DOHH2 (cell line): ENCODE data around the gene ARFIP1.

ENCODE experiments used
- H3F3A ChIP-seq: fragments of 200-600 bp; sonication (generic), shearing (Covaris generic); 2 replicates; pipeline ENCODE4 v1.6.0; 2016; ENCODE audit warnings: antibody characterized with exemption, mild to moderate bottlenecking; ENCODE audit not compliant: control insufficient read depth, insufficient read depth
- H3K27ac ChIP-seq: fragments of 200-600 bp; sonication (generic); 2 replicates; pipeline ENCODE4 v1.5.1; 2014; ENCODE audit warnings: low read depth, mild to moderate bottlenecking, low read length, moderate library complexity
- H3K27me3 ChIP-seq: fragments of 200-600 bp; sonication (generic); 2 replicates; pipeline ENCODE4 v1.6.1; 2014; ENCODE audit warnings: mild to moderate bottlenecking, low read length, mixed read lengths; ENCODE audit not compliant: control insufficient read depth
- H3K36me3 ChIP-seq: fragments of 200-600 bp; sonication (generic); 2 replicates; pipeline ENCODE4 v1.6.1; 2014; ENCODE audit warnings: mild to moderate bottlenecking, low read length, moderate library complexity, mixed read lengths; ENCODE audit not compliant: control insufficient read depth
- H3K4me1 ChIP-seq: fragments of 200-600 bp; sonication (generic); 2 replicates; pipeline ENCODE4 v1.6.1; 2014; ENCODE audit warnings: mild to moderate bottlenecking, low read length, mixed read lengths; ENCODE audit not compliant: control insufficient read depth
- H3K4me2 ChIP-seq: fragments of 200-600 bp; sonication (generic); 2 replicates; pipeline ENCODE4 v1.6.0; 2014; ENCODE audit warnings: mild to moderate bottlenecking, low read length, moderate library complexity
- H3K4me3 ChIP-seq: fragments of 200-600 bp; sonication (generic); 2 replicates; pipeline ENCODE4 v1.5.1; 2014; ENCODE audit warnings: mild to moderate bottlenecking, low read length, mixed read lengths
- H3K79me2 ChIP-seq: fragments of 200-600 bp; sonication (generic); 2 replicates; pipeline ENCODE4 v1.6.1; 2014; ENCODE audit warnings: mild to moderate bottlenecking, low read length, mixed read lengths; ENCODE audit not compliant: control insufficient read depth
- H3K9me2 ChIP-seq: fragments of 200-600 bp; sonication (generic); replicated peaks from 2 replicates; pipeline ENCODE4 v1.6.1; 2014; ENCODE audit warnings: mild to moderate bottlenecking, low read length, mixed read lengths; ENCODE audit not compliant: control insufficient read depth
- H3K9me3 ChIP-seq: fragments of 200-600 bp; sonication (generic); 2 replicates; pipeline ENCODE4 v1.6.1; 2014; ENCODE audit warnings: antibody characterized with exemption, low read length, mixed read lengths; ENCODE audit not compliant: control insufficient read depth, insufficient read depth
- H4K20me1 ChIP-seq: fragments of 200-600 bp; sonication (generic); 2 replicates; pipeline ENCODE4 v1.6.0; 2014; ENCODE audit warnings: low read depth, mild to moderate bottlenecking, antibody characterized with exemption, low read length, moderate library complexity; ENCODE audit not compliant: control insufficient read depth, insufficient read depth
- EZH2phosphoT487 ChIP-seq: fragments of 200-600 bp; sonication (generic); IDR thresholded peaks from 2 replicates; pipeline ENCODE4 v1.6.1; 2017; ENCODE audit warnings: borderline replicate concordance, mild to moderate bottlenecking, antibody characterized with exemption, low read length, moderate library complexity, mixed read lengths
- TF ChIP-seq, protein P1 (sequence below): fragments of 200-600 bp; sonication (generic); IDR thresholded peaks from one replicate; pipeline ENCODE4 v1.5.1; 2014; ENCODE audit warnings: antibody characterized with exemption, mild to moderate bottlenecking, low read depth, low read length; ENCODE audit not compliant: poor library complexity, severe bottlenecking

The ARFIP1 gene

DNA sequence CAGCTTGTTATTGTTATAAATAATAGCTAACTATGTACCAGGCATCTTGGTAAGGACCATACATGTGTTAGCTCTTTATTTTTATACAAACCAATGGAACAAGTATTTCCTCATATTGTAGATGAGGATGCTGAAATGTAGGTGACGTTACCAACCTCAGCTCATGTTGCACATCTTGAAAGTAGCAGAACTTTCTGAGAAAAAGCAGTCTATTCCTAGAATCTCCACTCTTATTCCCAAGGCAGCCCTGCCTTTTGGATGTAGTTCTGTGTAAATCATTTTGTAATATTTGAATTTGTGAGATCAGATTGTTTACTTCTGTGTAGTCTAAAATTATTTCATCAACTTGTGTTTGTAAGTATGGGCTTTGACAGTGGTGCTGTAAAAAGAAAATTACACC lies 161.7 kb downstream of the ARFIP1 start:
- Histone ChIP-seq H3K27ac (no peak overlapping the region), H3K79me2 (no peaks in the 10 kb centered on the region)

DNA sequence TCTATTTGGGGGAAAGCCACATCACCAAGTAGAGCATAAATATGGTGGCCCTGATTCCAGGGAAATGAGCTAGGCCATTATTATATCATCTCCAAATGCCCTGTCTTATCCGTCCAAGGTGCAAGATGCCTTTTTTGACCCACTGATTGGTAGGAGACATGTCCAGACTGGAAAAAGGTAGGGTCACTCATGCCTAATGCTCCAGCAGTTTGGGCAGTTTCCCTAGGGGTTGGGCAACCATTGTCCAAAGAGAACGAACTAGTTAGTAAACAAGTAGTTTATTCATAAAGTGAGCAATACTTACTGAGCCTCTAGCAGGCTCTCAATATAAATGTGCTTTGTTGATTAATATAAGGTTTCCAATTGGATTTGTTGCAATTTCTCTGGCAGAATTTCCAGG lies 162.6 kb downstream of the ARFIP1 start:
- Histone ChIP-seq H3K27ac (no peak overlapping the region), H3K4me3 (no peak overlapping the region), H3K9me2 (no peaks in the 10 kb centered on the region), H3K4me1 (no peaks in the 10 kb centered on the region), H3F3A (no peaks in the 10 kb centered on the region), H3K79me2 (no peaks in the 10 kb centered on the region), H3K4me2 (no peak overlapping the region), H4K20me1 (no peaks in the 10 kb centered on the region), H3K36me3 (no peaks in the 10 kb centered on the region), H3K9me3 (no peaks in the 10 kb centered on the region; the same call in 1 of the 2 replicates), H3K27me3 (peaks cover 37% of the 10 kb centered on the region)
- no peak for TF ChIP-seq EZH2phosphoT487
- TF ChIP-seq, protein P1, sequence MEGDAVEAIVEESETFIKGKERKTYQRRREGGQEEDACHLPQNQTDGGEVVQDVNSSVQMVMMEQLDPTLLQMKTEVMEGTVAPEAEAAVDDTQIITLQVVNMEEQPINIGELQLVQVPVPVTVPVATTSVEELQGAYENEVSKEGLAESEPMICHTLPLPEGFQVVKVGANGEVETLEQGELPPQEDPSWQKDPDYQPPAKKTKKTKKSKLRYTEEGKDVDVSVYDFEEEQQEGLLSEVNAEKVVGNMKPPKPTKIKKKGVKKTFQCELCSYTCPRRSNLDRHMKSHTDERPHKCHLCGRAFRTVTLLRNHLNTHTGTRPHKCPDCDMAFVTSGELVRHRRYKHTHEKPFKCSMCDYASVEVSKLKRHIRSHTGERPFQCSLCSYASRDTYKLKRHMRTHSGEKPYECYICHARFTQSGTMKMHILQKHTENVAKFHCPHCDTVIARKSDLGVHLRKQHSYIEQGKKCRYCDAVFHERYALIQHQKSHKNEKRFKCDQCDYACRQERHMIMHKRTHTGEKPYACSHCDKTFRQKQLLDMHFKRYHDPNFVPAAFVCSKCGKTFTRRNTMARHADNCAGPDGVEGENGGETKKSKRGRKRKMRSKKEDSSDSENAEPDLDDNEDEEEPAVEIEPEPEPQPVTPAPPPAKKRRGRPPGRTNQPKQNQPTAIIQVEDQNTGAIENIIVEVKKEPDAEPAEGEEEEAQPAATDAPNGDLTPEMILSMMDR = no peak

More for the DNA sequence above, 161.7 kb downstream of the ARFIP1 start:
- Histone ChIP-seq H3K36me3 (no peaks in the 10 kb centered on the region), H3K4me2 (no peak overlapping the region), H3K4me1 (peaks cover 8% of the 10 kb centered on the region), H3K27me3 (peaks cover 46% of the 10 kb centered on the region), H3K9me2 (no peaks in the 10 kb centered on the region), H3F3A (no peaks in the 10 kb centered on the region), H3K4me3 (no peak overlapping the region), H3K9me3 (no peaks in the 10 kb centered on the region; the same call in 1 of the 2 replicates), H4K20me1 (no peaks in the 10 kb centered on the region)
- TF ChIP-seq EZH2phosphoT487 = no peak
- TF ChIP-seq, protein P1 = no peak

DNA sequence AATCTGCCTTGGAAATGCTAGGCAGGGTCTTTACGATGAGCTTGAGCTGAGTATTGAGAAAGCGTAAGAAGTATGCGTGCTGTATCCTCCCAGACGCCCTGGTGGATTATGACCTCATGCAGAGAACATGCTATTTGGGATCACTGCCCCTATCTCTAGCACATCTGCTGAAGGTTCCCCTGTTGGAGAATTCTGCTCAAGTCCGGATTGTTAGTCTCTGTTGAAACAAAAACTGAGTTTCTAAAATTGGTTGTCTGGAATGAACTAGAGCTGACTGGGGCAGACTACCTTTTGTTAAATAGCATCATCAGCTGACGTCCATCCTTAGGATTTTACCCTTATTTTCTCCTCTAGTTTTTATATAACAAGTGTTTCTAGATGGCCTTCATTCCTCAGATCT lies 163.9 kb downstream of the ARFIP1 start:
- H3K9me3 ChIP-seq = no peaks in the 10 kb centered on the region; the same call in 1 of the 2 replicates
- H3K27me3 ChIP-seq = peaks cover 24% of the 10 kb centered on the region
- H3F3A ChIP-seq = no peaks in the 10 kb centered on the region
- no peak overlapping the region for H3K27ac ChIP-seq
- H3K4me1 ChIP-seq = no peaks in the 10 kb centered on the region
- no peaks in the 10 kb centered on the region for H3K9me2 ChIP-seq
- TF ChIP-seq EZH2phosphoT487 = no peak
- TF ChIP-seq, protein P1 = no peak
- H3K4me3 ChIP-seq = no peak overlapping the region
- no peaks in the 10 kb centered on the region for H3K36me3 ChIP-seq
- H3K79me2 ChIP-seq = no peaks in the 10 kb centered on the region
- H4K20me1 ChIP-seq = no peaks in the 10 kb centered on the region
- H3K4me2 ChIP-seq = no peak overlapping the region
